ENCODE data around the gene NAV1. TPM values are rescaled to one million over a fixed set of nuclear protein-coding genes. Genes with fewer than 3 reads are reported as not detected.

Gene NAV1
- total RNA-seq, 4 donors from 2014 or later = 18.1 to 25.5 (median 21.0) TPM

- no peak overlapping the region for H3K4me3 ChIP-seq
- H3K27ac ChIP-seq = peak overlapping the region in 3 of 4 donors; percentile 61 to 93 (median 92)
- intact Hi-C loops (cut with DNase I) = loop anchor here (10.0 kb wide), 1 partner anchor 65 kb away; no protein-coding TSS in a partner anchor
- WGBS, 2 donors = 92 to 100% methylated on average over 2 of the region's 2 CpGs
- no peaks in the 10 kb centered on the region for H3K36me3 ChIP-seq
- H3K27me3 ChIP-seq = no peaks in the 10 kb centered on the region
- peaks cover 27 to 62% (median 38%) of the 10 kb centered on the region in 3 donors for H3K4me1 ChIP-seq
- no peak for DNase-seq
- no peaks in the 10 kb centered on the region for H3K9me3 ChIP-seq
- TF ChIP-seq CTCF (IDR thresholded peaks at IDR 0.05) (no peak), POLR2A (IDR thresholded peaks at IDR 0.05) (no peak)
Observed at GRCh38 chr1:201509601-201510374, 29.1 kb upstream of the NAV1 start.

DNA sequence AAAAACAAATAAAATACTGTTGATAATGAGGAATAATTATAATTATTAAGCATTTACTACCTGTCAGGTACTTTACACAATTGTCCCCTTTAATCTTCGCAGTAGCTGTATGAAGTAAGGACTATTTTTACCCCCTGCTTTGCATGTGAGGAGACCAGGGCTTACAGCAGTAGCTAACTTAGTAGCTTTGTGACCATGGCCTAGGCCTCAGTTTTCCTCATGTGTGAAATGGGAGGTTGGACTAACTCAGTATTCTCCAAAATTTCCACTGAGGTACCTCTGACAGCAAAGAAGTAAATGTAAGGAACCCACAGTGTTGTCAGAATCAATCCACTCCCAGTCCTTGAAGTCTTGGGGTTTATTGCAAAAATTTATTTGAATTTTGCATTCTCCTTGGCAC, 28.2 kb upstream of the NAV1 start:
- Histone ChIP-seq H3K27me3 (no peaks in the 10 kb centered on the region), H3K27ac (peak overlapping the region in 2 of 4 donors; percentile 87 to 92), H3K9me3 (no peaks in the 10 kb centered on the region), H3K36me3 (no peaks in the 10 kb centered on the region), H3K4me1 (peaks cover 18 to 53% (median 29%) of the 10 kb centered on the region in 3 donors), H3K4me3 (no peak overlapping the region)
- WGBS, 2 donors = 79 to 94% methylated on average over 1 of the region's 1 CpG
- TF ChIP-seq CTCF (IDR thresholded peaks at IDR 0.05) (no peak), POLR2A (IDR thresholded peaks at IDR 0.05) (no peak)
- DNase-seq = no peak
- intact Hi-C loops (cut with DNase I) = loop anchor here (10.0 kb wide), 1 partner anchor 66 kb away; no protein-coding TSS in a partner anchor

DNA sequence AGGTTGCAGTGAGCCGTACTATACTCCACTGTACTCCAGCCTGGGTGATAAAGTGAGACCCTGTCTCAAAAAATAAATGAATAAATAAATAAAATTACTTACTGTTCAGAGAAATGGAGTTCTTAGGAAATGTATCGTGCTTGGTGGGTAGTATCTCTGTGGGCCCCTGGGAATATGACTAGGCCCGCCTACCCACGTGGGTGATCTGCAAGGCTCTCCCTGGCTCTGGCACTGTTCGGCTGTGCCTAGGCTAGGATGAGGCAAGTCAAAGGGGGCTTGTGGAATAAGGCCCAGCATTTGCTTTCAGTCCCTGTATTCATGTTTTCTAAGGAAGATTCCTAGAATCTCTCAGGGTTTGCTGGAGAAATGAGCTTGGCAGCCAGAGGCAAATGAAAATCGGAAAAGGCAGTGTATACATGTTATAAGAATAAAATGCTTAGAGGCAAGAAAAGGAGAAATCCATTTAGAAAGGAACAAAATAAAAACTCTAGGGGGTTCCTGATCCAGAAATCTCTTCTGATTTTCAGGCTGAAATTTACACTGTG, 27.5 kb upstream of the NAV1 start:
- no peak for TF ChIP-seq POLR2A (IDR thresholded peaks at IDR 0.05)
- no peak for TF ChIP-seq CTCF (IDR thresholded peaks at IDR 0.05)
- H3K27me3 ChIP-seq = no peaks in the 10 kb centered on the region
- H3K4me1 ChIP-seq = peaks cover 16 to 46% (median 23%) of the 10 kb centered on the region in 3 donors
- peak overlapping the region in 3 of 4 donors; percentile 72 to 87 (median 73) for H3K27ac ChIP-seq
- no peak overlapping the region for H3K4me3 ChIP-seq
- whole genome bisulfite sequencing, 2 donors = 74 to 81% methylated on average over 6 of the region's 6 CpGs
- intact Hi-C loops (cut with DNase I) = loop anchor here (10.0 kb wide), 1 partner anchor 67 kb away; no protein-coding TSS in a partner anchor
- DNase-seq = no peak
- no peaks in the 10 kb centered on the region for H3K36me3 ChIP-seq
- H3K9me3 ChIP-seq = no peaks in the 10 kb centered on the region

DNA sequence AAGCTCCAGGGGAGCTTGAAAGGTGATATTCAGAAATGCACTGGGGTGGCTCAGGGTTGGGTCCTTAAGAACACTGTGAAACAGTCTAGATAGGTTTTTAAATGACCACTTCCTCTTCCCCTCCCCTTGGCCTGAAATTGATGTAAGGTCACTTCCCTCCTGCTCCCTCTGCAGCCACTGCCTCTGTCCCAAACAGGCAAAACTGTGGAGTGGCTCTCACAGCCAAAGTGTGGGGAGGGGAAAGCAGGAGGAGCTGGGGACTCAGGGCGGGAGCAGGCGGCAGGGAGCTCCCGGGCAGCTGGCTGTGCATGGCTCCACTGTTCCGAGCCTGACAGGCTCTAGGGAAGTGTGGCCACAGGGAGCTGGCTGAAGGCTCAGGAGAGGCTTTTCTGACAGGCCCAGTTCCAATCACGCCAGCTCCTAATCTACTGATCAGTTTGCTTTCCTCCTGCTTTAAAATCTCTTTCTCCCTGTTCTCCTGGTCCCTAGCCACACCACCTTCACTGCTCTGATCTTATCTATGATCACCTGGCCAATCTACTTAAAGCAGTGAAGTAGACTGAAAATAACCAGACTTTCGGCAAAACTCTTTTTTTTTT, 26.9 kb upstream of the NAV1 start:
- Histone ChIP-seq H3K9me3 (no peaks in the 10 kb centered on the region), H3K27ac (peak overlapping the region; percentile 54 to 87 (median 72)), H3K4me3 (no peak overlapping the region), H3K27me3 (no peaks in the 10 kb centered on the region), H3K4me1 (peaks cover 16 to 45% (median 23%) of the 10 kb centered on the region in 3 donors), H3K36me3 (no peaks in the 10 kb centered on the region)
- no peak for DNase-seq
- 66 to 75% methylated on average over 2 to 5 of the region's 6 CpGs for WGBS, 2 donors
- TF ChIP-seq POLR2A (IDR thresholded peaks at IDR 0.05) (no peak), CTCF (IDR thresholded peaks at IDR 0.05) (no peak)
- intact Hi-C loops (cut with DNase I) = loop anchor here (2.0 to 10.0 kb wide), 2 partner anchors 29 to 67 kb away; no protein-coding TSS in a partner anchor

All from esophagus squamous epithelium (tissue), 5 donors.